NT2/D1 (cell line): ENCODE data around the gene SPC25.

Source experiments
- YY1 ChIP-seq: IDR thresholded peaks from 2 replicates; pipeline ENCODE4 v1.6.1; 2011; ENCODE audit not compliant: insufficient read length, insufficient read depth
- ZNF274 ChIP-seq: IDR thresholded peaks from 2 replicates; pipeline ENCODE4 v1.6.1; 2011; ENCODE audit warnings: mild to moderate bottlenecking, low read depth, low read length

DNA sequence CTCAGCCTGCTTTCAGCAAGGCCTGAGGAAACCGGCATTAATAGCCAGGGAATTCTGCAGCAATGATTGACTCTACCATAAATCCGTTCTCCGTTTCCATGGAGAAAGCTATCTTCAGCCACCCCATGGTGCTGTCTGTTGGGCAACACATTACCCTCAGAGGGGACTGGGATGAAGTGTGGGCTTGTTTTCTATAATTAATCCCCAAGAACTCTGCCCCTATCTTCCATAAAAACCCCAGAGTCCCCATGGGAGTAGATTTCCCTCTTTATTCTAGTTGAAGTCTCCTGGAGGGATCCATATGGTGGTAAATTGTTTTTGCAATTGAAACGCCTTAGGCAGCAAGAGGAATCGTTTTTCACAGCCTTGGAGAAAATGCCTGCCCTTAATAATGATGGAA lies 20.1 kb upstream of the SPC25 start:
- TF ChIP-seq ZNF274, result no peak
- TF ChIP-seq YY1, result no peak
